ENCODE results near the gene OR56B1. TPM values are rescaled to one million over a fixed set of nuclear protein-coding genes. Genes with fewer than 3 reads are reported as not detected.
A peak's percentile ranks its signal among the peaks of the same experiment; 100 is the strongest.

Gene OR56B1
- total and polyA plus RNA-seq, 2 of the 8 experiments (the other 6 are each of a cell fraction or from before 2014, with no cell fraction given) = 0.20 TPM; not detected in 1

DNA sequence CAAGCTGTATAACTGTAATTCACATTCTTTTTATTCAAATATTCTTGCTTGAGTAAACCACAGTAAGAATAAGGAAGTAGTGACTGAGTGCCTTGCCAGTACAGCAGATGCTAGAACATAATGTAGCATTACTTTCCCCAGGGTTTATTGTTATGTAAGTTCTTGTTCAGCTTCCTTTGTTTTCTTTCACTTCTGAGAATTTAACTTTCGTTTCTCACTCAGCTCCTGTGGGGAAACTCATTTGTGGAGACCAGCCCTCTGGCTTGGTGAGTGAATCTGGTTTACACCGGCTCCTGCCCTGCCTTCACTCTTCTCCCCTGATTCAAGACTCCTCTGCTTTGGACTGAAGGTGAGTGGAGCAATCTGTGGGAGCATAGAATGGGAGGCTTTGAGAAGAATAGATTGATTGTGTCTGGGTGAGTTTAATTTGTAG, 46.7 kb upstream of the OR56B1 start, which contains the start of gene TRIM22 (continued):
- no peak for TF ChIP-seq PHF8 (conservative IDR thresholded peaks at IDR 0.05; ENCODE audit: low read depth, low read length)
- peak in 1 of 2 experiments; percentile 78; a peak in 2 of 3 replicates for TF ChIP-seq POLR2A (IDR thresholded peaks at IDR 0.05; ENCODE audit: control extremely low read depth in 1 of 2, low read depth in 2 of 2, low read length in 2 of 2)
- no peak for TF ChIP-seq BCL11A (IDR thresholded peaks at IDR 0.05; ENCODE audit: low read depth in 2 of 2, low read length in 2 of 2)
- TF ChIP-seq SIN3A (conservative IDR thresholded peaks at IDR 0.05 in 1 of 2, IDR thresholded peaks at IDR 0.05 in 1 of 2; ENCODE audit: low read depth in 1 of 2, low read length in 2 of 2) = no peak
- no peak for TF ChIP-seq RNF2 (IDR thresholded peaks at IDR 0.05; ENCODE audit: borderline replicate concordance, low read depth, low read length, missing control alignments, poor library complexity, severe bottlenecking)
- TF ChIP-seq, protein P1, sequence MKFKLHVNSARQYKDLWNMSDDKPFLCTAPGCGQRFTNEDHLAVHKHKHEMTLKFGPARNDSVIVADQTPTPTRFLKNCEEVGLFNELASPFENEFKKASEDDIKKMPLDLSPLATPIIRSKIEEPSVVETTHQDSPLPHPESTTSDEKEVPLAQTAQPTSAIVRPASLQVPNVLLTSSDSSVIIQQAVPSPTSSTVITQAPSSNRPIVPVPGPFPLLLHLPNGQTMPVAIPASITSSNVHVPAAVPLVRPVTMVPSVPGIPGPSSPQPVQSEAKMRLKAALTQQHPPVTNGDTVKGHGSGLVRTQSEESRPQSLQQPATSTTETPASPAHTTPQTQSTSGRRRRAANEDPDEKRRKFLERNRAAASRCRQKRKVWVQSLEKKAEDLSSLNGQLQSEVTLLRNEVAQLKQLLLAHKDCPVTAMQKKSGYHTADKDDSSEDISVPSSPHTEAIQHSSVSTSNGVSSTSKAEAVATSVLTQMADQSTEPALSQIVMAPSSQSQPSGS (IDR thresholded peaks at IDR 0.05; ENCODE audit: low read length) = no peak
- no peak for TF ChIP-seq EGR1 (IDR thresholded peaks at IDR 0.05; ENCODE audit: borderline replicate concordance, low read depth, low read length)
- peak; percentile 45; the same call in 1 of the 2 replicates for TF ChIP-seq TBP (IDR thresholded peaks at IDR 0.05; ENCODE audit: low read depth, low read length)
- TF ChIP-seq KDM4A (IDR thresholded peaks at IDR 0.05; ENCODE audit: low read depth, low read length, severe bottlenecking) = no peak

All from H1 (cell line).